Upper lobe of left lung (tissue), 4 donors: Measurements from ENCODE around the gene PRDM16.

Source experiments
- CTCF ChIP-seq, 6 experiments: fragments of 450-650 bp in 4 of 6; fragments of 200-600 bp in 2 of 6; sonication (generic) in 2 of 6; IDR thresholded peaks; one replicate each; pipeline ENCODE4 v1.5.1; 2016 to 2019; ENCODE audit warnings: antibody characterized with exemption in 6 of 6
- POLR2A ChIP-seq, 4 donors: fragments of 450-650 bp; IDR thresholded peaks; one replicate each; pipeline ENCODE4 v1.5.1; 2016 to 2017; ENCODE audit warnings: antibody characterized with exemption in 4 of 4, mild to moderate bottlenecking in 2 of 4

GRCh38 chr1:3378411-3379208, 309.6 kb downstream of the PRDM16 start:
- TF ChIP-seq POLR2A (IDR thresholded peaks at IDR 0.05) = no peak
- TF ChIP-seq CTCF (IDR thresholded peaks at IDR 0.05) = no peak
